ENCODE results near the gene LRRK1.

GRCh38 chr15:100980410-100981046 lies 61.4 kb downstream of the LRRK1 start:
- no peak for TF ChIP-seq CTCF (IDR thresholded peaks at IDR 0.05)
- no peak for TF ChIP-seq POLR2A (IDR thresholded peaks at IDR 0.05)

Data from thyroid gland (tissue), 4 donors.